ENCODE measurements around the gene CHKA.

GRCh38 chr11:68137833-68138232 is 16.6 kb upstream of the CHKA start:
- TF ChIP-seq CTCF (IDR thresholded peaks at IDR 0.05): no peak
- no peak for TF ChIP-seq POLR2AphosphoS5 (IDR thresholded peaks at IDR 0.05; ENCODE audit: low read depth, low read length)

All from Panc1 (cell line).